IMR-90 (cell line): ENCODE measurements around the gene TAS2R8. TPM values are rescaled to one million over a fixed set of nuclear protein-coding genes. Genes with fewer than 3 reads are reported as not detected.

Source experiments
- ATAC-seq: fragments of 200-7000 bp; cut with Tn5 transposase; 2 replicates; pipeline ENCODE4 v1.9.1; 2020; ENCODE audit warnings: low read depth, mild to moderate bottlenecking, moderate library complexity
- BruUV-seq: library from RNA; stranded (reverse); fragments of 400-500 nt; replicated peaks from 2 replicates; lab custom pipeline; 2021; lab: Mats Ljungman, UMichigan
- CTCF ChIA-PET: fragments of 300-600 bp; formaldehyde crosslinking; extraction: SDS; loops from one replicate; lab custom pipeline; 2021; ENCODE audit warnings: antibody characterized with exemption; lab: Yijun Ruan, JAX
- POLR2A ChIA-PET: fragments of 300-600 bp; sonication (Branson Sonifier 250); formaldehyde crosslinking; loops from one replicate; lab custom pipeline; 2022; ENCODE audit warnings: antibody characterized with exemption; ENCODE audit not compliant: unreplicated experiment; lab: Charles Lee
- DNase-seq: peaks from one replicate; pipeline ENCODE4 v3.0.0; 2013
- H2AFZ ChIP-seq: replicated peaks from 2 replicates; pipeline ENCODE3; 2013; ENCODE audit warnings: low read length, mild to moderate bottlenecking; ENCODE audit not compliant: poor library complexity
- H2AK5ac ChIP-seq: 2 replicates; pipeline ENCODE4 v1.6.1; 2013; ENCODE audit warnings: low read depth, low read length, inconsistent platforms
- H2AK9ac ChIP-seq: replicated peaks from 2 replicates; pipeline ENCODE3; 2013; ENCODE audit warnings: mild to moderate bottlenecking, low read depth, low read length, moderate library complexity; ENCODE audit not compliant: poor library complexity
- H2BK120ac ChIP-seq: 2 replicates; pipeline ENCODE4 v1.6.1; 2013; ENCODE audit warnings: low read depth, low read length, inconsistent platforms
- H2BK15ac ChIP-seq: 3 replicates; pipeline ENCODE4 v1.6.1; 2013; ENCODE audit warnings: low read depth, low read length, inconsistent platforms
- H2BK20ac ChIP-seq: 2 replicates; pipeline ENCODE4 v1.6.1; 2013; ENCODE audit warnings: low read depth, mild to moderate bottlenecking, inconsistent platforms, low read length, moderate library complexity
- H2BK5ac ChIP-seq: 2 replicates; pipeline ENCODE4 v1.6.1; 2013; ENCODE audit warnings: mild to moderate bottlenecking, low read depth, low read length, inconsistent platforms; ENCODE audit not compliant: poor library complexity, severe bottlenecking
- H3K14ac ChIP-seq: replicated peaks from 2 replicates; pipeline ENCODE4 v1.6.1; 2013; ENCODE audit warnings: low read depth, low read length, inconsistent platforms
- H3K18ac ChIP-seq: 2 replicates; pipeline ENCODE4 v1.6.1; 2013; ENCODE audit warnings: low read depth, low read length, control low read depth
- H3K23ac ChIP-seq: 2 replicates; pipeline ENCODE4 v1.6.1; 2013; ENCODE audit warnings: low read depth, low read length, inconsistent platforms
- H3K27ac ChIP-seq: 2 replicates; pipeline ENCODE4 v1.5.1; 2013; ENCODE audit warnings: mild to moderate bottlenecking, control low read depth, low read length; ENCODE audit not compliant: insufficient read depth
- H3K27me3 ChIP-seq: 2 replicates; pipeline ENCODE4 v1.6.1; 2013; ENCODE audit warnings: low read length; ENCODE audit not compliant: control insufficient read depth, insufficient read depth
- H3K36me3 ChIP-seq: 2 replicates; pipeline ENCODE4 v1.6.1; 2013; ENCODE audit warnings: low read length, mixed read lengths; ENCODE audit not compliant: control insufficient read depth, insufficient read depth
- H3K4ac ChIP-seq: 2 replicates; pipeline ENCODE4 v1.6.1; 2013; ENCODE audit warnings: low read depth, low read length, inconsistent platforms
- H3K4me1 ChIP-seq: 2 replicates; pipeline ENCODE4 v1.6.1; 2013; ENCODE audit warnings: low read length, mixed read lengths; ENCODE audit not compliant: control insufficient read depth, insufficient read depth
- H3K4me2 ChIP-seq: 2 replicates; pipeline ENCODE4 v1.6.1; 2013; ENCODE audit warnings: low read depth, mild to moderate bottlenecking, control low read depth, low read length, moderate library complexity
- H3K4me3 ChIP-seq: 2 replicates; pipeline ENCODE4 v1.5.1; 2013; ENCODE audit warnings: low read depth, mild to moderate bottlenecking, control low read depth, low read length, moderate library complexity; ENCODE audit not compliant: insufficient read depth
- H3K56ac ChIP-seq: 2 replicates; pipeline ENCODE4 v1.6.1; 2013; ENCODE audit warnings: low read length, inconsistent platforms; ENCODE audit not compliant: insufficient read depth; ENCODE audit errors: extremely low read depth
- H3K79me1 ChIP-seq, 2 experiments: 2 replicates each; pipeline ENCODE4 v1.6.1; 2013; ENCODE audit warnings: low read length in 2 of 2, inconsistent platforms in 1 of 2, low read depth in 1 of 2
- H3K9ac ChIP-seq: 2 replicates; pipeline ENCODE4 v1.6.1; 2013; ENCODE audit warnings: low read depth, low read length, control low read depth
- H3K9me1 ChIP-seq: 2 replicates; pipeline ENCODE4 v1.6.1; 2013; ENCODE audit warnings: low read length, inconsistent platforms; ENCODE audit not compliant: insufficient read depth
- H3K9me3 ChIP-seq: 2 replicates; pipeline ENCODE4 v1.6.1; 2013; ENCODE audit warnings: low read length; ENCODE audit not compliant: control insufficient read depth, insufficient read depth
- H4K20me1 ChIP-seq: 2 replicates; pipeline ENCODE4 v1.6.1; 2013; ENCODE audit warnings: low read length, inconsistent platforms; ENCODE audit not compliant: insufficient read depth
- H4K5ac ChIP-seq: 2 replicates; pipeline ENCODE4 v1.6.1; 2013; ENCODE audit warnings: mild to moderate bottlenecking, low read depth, low read length, control low read depth
- H4K8ac ChIP-seq, 2 experiments: 2 replicates each; pipeline ENCODE4 v1.6.1; 2013; ENCODE audit warnings: low read depth in 2 of 2, low read length in 2 of 2, control low read depth in 1 of 2, inconsistent platforms in 1 of 2
- H4K91ac ChIP-seq: 2 replicates; pipeline ENCODE4 v1.6.1; 2013; ENCODE audit warnings: low read depth, low read length, inconsistent platforms; ENCODE audit not compliant: insufficient read depth
- BHLHE40 ChIP-seq: fragments of 150-350 bp; IDR thresholded peaks from 2 replicates; pipeline ENCODE4 v1.6.1; 2016; ENCODE audit warnings: mild to moderate bottlenecking, low read depth, low read length
- CEBPB ChIP-seq: IDR thresholded peaks from 2 replicates; pipeline ENCODE4 v1.6.1; 2012; ENCODE audit warnings: low read depth, low read length, improper control_type of control experiment
- NFE2L2 ChIP-seq: fragments of 150-350 bp; IDR thresholded peaks from 2 replicates; pipeline ENCODE4 v1.6.1; 2016; ENCODE audit warnings: low read depth, mild to moderate bottlenecking, low read length
- POLR2A ChIP-seq: IDR thresholded peaks from 2 replicates; pipeline ENCODE4 v1.6.1; 2012; ENCODE audit warnings: mild to moderate bottlenecking, low read depth, low read length
- RAD21 ChIP-seq: IDR thresholded peaks from 2 replicates; pipeline ENCODE4 v1.6.1; 2012; ENCODE audit warnings: low read length, improper control_type of control experiment
- RFX5 ChIP-seq: IDR thresholded peaks from 2 replicates; pipeline ENCODE4 v1.8.0; 2012; ENCODE audit warnings: low read depth, mild to moderate bottlenecking, low read length, moderate library complexity
- SMC3 ChIP-seq: fragments of 150-350 bp; IDR thresholded peaks from 2 replicates; pipeline ENCODE4 v1.6.1; 2016; ENCODE audit warnings: low read depth, mild to moderate bottlenecking, antibody characterized with exemption, low read length, moderate library complexity
- WGBS, 2 experiments: methylation state at CpG; one replicate each; pipeline versions ENCODE4 v1.1.5 to v1.1.7; 2013; ENCODE audit warnings: missing lambda C conversion rate in 2 of 2; ENCODE audit not compliant: insufficient read length in 1 of 2; ENCODE audit errors: extremely low coverage in 2 of 2; 5-methylcytosine and 5-hydroxymethylcytosine counted together
- dilution Hi-C: fragments of 300-500 bp; cut with HindIII; formaldehyde crosslinking; loops from one replicate; pipeline ENCODE4 v1.14.3; 2018; ENCODE audit warnings: low sequenced_read_pairs; ENCODE audit not compliant: unreplicated experiment
- in situ Hi-C: fragments of 300-500 bp; cut with MboI; formaldehyde crosslinking; loops from 3 replicates; pipeline ENCODE4 v1.14.3; 2019; ENCODE audit warnings: low sequenced_read_pairs, inconsistent platforms, mixed read lengths
- intact Hi-C: fragments of 100-400 bp; cut with micrococcal nuclease; formaldehyde crosslinking; loops from 2 replicates; pipeline ENCODE4 v1.10.0; 2022
- polyA plus RNA-seq, 3 experiments: library from polyadenylated mRNA; depleted of rRNA; stranded (reverse); fragments of >200 nt; gene quantifications; 2 replicates each; pipeline ENCODE4 v1.2.3, GENCODE V29; 2012; ENCODE audit warnings: low replicate concordance in 1 of 3
- total RNA-seq: library from RNA; depleted of rRNA; stranded (reverse); fragments of >200 nt; gene quantifications from 2 replicates; pipeline ENCODE4 v1.2.3, GENCODE V29; 2012
- TF ChIP-seq, protein P1 (sequence below): conservative IDR thresholded peaks from 2 replicates; pipeline ENCODE4 v1.5.1; 2012; ENCODE audit warnings: mild to moderate bottlenecking, low read depth, low read length, improper control_type of control experiment

The TAS2R8 gene
- total and polyA plus RNA-seq, 2 of the 4 experiments (the other 2 are of a cell fraction): not detected

DNA sequence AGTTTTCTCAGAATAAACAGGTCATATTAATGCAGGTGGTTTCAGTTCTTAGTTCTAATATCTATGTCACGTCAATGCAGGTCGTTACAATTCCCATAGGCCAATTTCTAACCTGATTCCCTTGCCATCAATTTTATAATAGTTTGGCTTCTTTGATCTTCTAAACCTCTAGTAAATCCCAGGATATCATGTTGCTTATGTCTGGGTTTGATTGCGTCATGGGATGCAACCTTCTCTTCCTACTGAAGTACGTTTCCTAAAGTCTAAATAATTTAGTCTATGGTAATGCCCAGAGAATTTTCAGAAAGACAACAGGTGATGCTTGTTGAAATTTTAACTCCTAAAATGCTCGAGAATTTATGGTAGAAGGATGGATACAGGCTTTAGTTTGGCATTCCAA is 23.8 kb downstream of the TAS2R8 start:
- Histone ChIP-seq H3K9ac (no peak overlapping the region), H2BK15ac (no peak overlapping the region), H2AK5ac (no peak overlapping the region), H2BK5ac (no peak overlapping the region), H3K4ac (no peak overlapping the region), H3K23ac (no peak overlapping the region), H4K20me1 (no peaks in the 10 kb centered on the region), H3K14ac (no peak overlapping the region), H3K9me1 (no peaks in the 10 kb centered on the region), H3K27me3 (no peaks in the 10 kb centered on the region; the same call in 1 of the 2 replicates), H4K8ac (no peak overlapping the region), H3K56ac (no peak overlapping the region), H4K91ac (no peak overlapping the region), H3K9me3 (no peaks in the 10 kb centered on the region), H3K4me1 (no peaks in the 10 kb centered on the region), H2AFZ (no peak overlapping the region), H2BK20ac (no peak overlapping the region), H3K27ac (no peak overlapping the region), H4K5ac (no peak overlapping the region), H3K36me3 (no peaks in the 10 kb centered on the region), H2BK120ac (no peak overlapping the region), H3K4me2 (no peak overlapping the region), H2AK9ac (no peak overlapping the region), H3K18ac (no peak overlapping the region), H3K79me1 (no peaks in the 10 kb centered on the region), H3K4me3 (no peak overlapping the region)
- in situ Hi-C loops (no loop called here), dilution Hi-C loops (loop anchor here (25.0 kb wide), 1 partner anchor 404 kb away; the partner anchor contains the start of gene TAS2R42), intact Hi-C loops (no loop called here)
- TF ChIP-seq POLR2A (no peak), CEBPB (peak; percentile 73), NFE2L2 (no peak), RFX5 (no peak), RAD21 (no peak), SMC3 (no peak), BHLHE40 (no peak)
- TF ChIP-seq, protein P1, sequence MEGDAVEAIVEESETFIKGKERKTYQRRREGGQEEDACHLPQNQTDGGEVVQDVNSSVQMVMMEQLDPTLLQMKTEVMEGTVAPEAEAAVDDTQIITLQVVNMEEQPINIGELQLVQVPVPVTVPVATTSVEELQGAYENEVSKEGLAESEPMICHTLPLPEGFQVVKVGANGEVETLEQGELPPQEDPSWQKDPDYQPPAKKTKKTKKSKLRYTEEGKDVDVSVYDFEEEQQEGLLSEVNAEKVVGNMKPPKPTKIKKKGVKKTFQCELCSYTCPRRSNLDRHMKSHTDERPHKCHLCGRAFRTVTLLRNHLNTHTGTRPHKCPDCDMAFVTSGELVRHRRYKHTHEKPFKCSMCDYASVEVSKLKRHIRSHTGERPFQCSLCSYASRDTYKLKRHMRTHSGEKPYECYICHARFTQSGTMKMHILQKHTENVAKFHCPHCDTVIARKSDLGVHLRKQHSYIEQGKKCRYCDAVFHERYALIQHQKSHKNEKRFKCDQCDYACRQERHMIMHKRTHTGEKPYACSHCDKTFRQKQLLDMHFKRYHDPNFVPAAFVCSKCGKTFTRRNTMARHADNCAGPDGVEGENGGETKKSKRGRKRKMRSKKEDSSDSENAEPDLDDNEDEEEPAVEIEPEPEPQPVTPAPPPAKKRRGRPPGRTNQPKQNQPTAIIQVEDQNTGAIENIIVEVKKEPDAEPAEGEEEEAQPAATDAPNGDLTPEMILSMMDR: no peak
- DNase-seq (no peak), ATAC-seq (no peak)
- ChIA-PET POLR2A (no interaction called here), CTCF (no interaction called here)
- no TSS peak for BruUV-seq
- no CpG with 5 or more reads among the region's 5 CpGs for WGBS, 2 experiments
